Activated CD4-positive, alpha-beta T cell treated with anti-CD3 and anti-CD28 coated beads, Interleukin-2, amount 50 U/mL, for 48 hours (primary cell): ENCODE measurements around the gene TANGO6.
A peak's percentile ranks its signal among the peaks of the same experiment; 100 is the strongest.

Experiments
- DNase-seq, 2 experiments: peaks; one replicate each; pipeline ENCODE4 v3.0.0-alpha.2; 2020

The TANGO6 gene

GRCh38 chr16:68843482-68844210, at the start of gene TANGO6:
TSS of gene TANGO6 (plus strand) at chr16:68843531. CDS start at chr16:68843618, 87 bp downstream.
- DNase-seq = peak; percentile 95 to 96

GRCh38 chr16:68798398-68798797, 44.9 kb upstream of the TANGO6 start:
- no peak for DNase-seq

GRCh38 chr16:68800257-68800875, 43.0 kb upstream of the TANGO6 start:
- peak; percentile 42 to 59 for DNase-seq

GRCh38 chr16:68802190-68802589, 41.1 kb upstream of the TANGO6 start:
- DNase-seq = no peak

GRCh38 chr16:68806422-68806821, 36.9 kb upstream of the TANGO6 start:
- no peak for DNase-seq

- DNase-seq = no peak
These were observed 36.4 kb upstream of the TANGO6 start for GRCh38 chr16:68806981-68807380.

GRCh38 chr16:68814516-68814915, 28.8 kb upstream of the TANGO6 start:
- DNase-seq = no peak

GRCh38 chr16:68823401-68824135, 19.8 kb upstream of the TANGO6 start:
- DNase-seq = no peak

- no peak for DNase-seq
These were observed 17.9 kb upstream of the TANGO6 start for GRCh38 chr16:68825427-68825826.

GRCh38 chr16:68826652-68827051, 16.7 kb upstream of the TANGO6 start:
- DNase-seq = no peak

GRCh38 chr16:68833251-68833650, 10.1 kb upstream of the TANGO6 start:
- DNase-seq = no peak

- DNase-seq = no peak
These were observed 8.8 kb upstream of the TANGO6 start for GRCh38 chr16:68834550-68834949.

GRCh38 chr16:68835970-68836369, 7.4 kb upstream of the TANGO6 start:
- DNase-seq = no peak

GRCh38 chr16:68839831-68840230, 3.5 kb upstream of the TANGO6 start:
- DNase-seq = no peak

- peak in 1 of 2 experiments; percentile 10 for DNase-seq
These were observed 308 bp upstream of the TANGO6 start for GRCh38 chr16:68842964-68843481.

- DNase-seq = no peak
These were observed 857 bp downstream of the TANGO6 start for GRCh38 chr16:68844211-68844564.

GRCh38 chr16:68848786-68849185, 5.5 kb downstream of the TANGO6 start:
- no peak for DNase-seq

- DNase-seq = no peak
These were observed 7.2 kb downstream of the TANGO6 start for GRCh38 chr16:68850481-68850880.

GRCh38 chr16:68851601-68852000, 8.3 kb downstream of the TANGO6 start:
- DNase-seq = no peak

- no peak for DNase-seq
These were observed 14.1 kb downstream of the TANGO6 start for GRCh38 chr16:68857479-68857878.

- DNase-seq = no peak
These were observed 16.5 kb downstream of the TANGO6 start for GRCh38 chr16:68859828-68860227.

- no peak for DNase-seq
These were observed 17.9 kb downstream of the TANGO6 start for GRCh38 chr16:68860978-68861892.

- no peak for DNase-seq
These were observed 23.6 kb downstream of the TANGO6 start for GRCh38 chr16:68866933-68867332.
